Measurements from ENCODE around the gene RNPS1.

GRCh38 chr16:2253293-2253692 lies 14.6 kb downstream of the RNPS1 start:
- no peak for TF ChIP-seq CTCF (conservative IDR thresholded peaks at IDR 0.05 in 1 of 2, IDR thresholded peaks at IDR 0.05 in 1 of 2; ENCODE audit: low read depth in 1 of 2, low read length in 2 of 2)
- no peak for TF ChIP-seq EZH2 (IDR thresholded peaks at IDR 0.05; ENCODE audit: low read length, missing control alignments)

Measured in fibroblast of lung (primary cell).